NT2/D1 (cell line): ENCODE results near the gene LDLRAD4.

Experiments
- DNase-seq: peaks from one replicate; pipeline ENCODE4 v3.0.0-alpha.2; 2011; ENCODE audit warnings: low read depth, low spot score
- H3K27me3 ChIP-seq: 2 replicates; pipeline ENCODE4 v1.6.0; 2011; ENCODE audit warnings: mild to moderate bottlenecking; ENCODE audit not compliant: insufficient read length, insufficient read depth
- H3K36me3 ChIP-seq: 2 replicates; pipeline ENCODE4 v1.6.1; 2011; ENCODE audit warnings: mild to moderate bottlenecking, low read length, mixed read lengths; ENCODE audit not compliant: insufficient read depth, insufficient read length
- H3K4me1 ChIP-seq: 2 replicates; pipeline ENCODE4 v1.5.1; 2011; ENCODE audit not compliant: insufficient read depth, insufficient read length
- H3K4me3 ChIP-seq: 2 replicates; pipeline ENCODE4 v1.5.1; 2011; ENCODE audit warnings: low read depth; ENCODE audit not compliant: insufficient read length
- H3K9ac ChIP-seq: 2 replicates; pipeline ENCODE4 v1.6.0; 2011; ENCODE audit warnings: low read depth; ENCODE audit not compliant: insufficient read length
- H3K9me3 ChIP-seq: 2 replicates; pipeline ENCODE4 v1.5.1; 2011; ENCODE audit warnings: mild to moderate bottlenecking, low read length; ENCODE audit not compliant: insufficient read depth
- SUZ12 ChIP-seq: IDR thresholded peaks from 2 replicates; pipeline ENCODE4 v1.6.1; 2011; ENCODE audit not compliant: insufficient read length, insufficient read depth; ENCODE audit errors: extremely low read depth
- YY1 ChIP-seq: IDR thresholded peaks from 2 replicates; pipeline ENCODE4 v1.6.1; 2011; ENCODE audit not compliant: insufficient read length, insufficient read depth
- ZNF274 ChIP-seq: IDR thresholded peaks from 2 replicates; pipeline ENCODE4 v1.6.1; 2011; ENCODE audit warnings: mild to moderate bottlenecking, low read depth, low read length

Gene LDLRAD4

GRCh38 chr18:13522256-13522655 lies 303.7 kb downstream of the LDLRAD4 start:
- Histone ChIP-seq H3K4me3 (no peak overlapping the region), H3K36me3 (no peaks in the 10 kb centered on the region), H3K9ac (no peak overlapping the region), H3K27me3 (no peaks in the 10 kb centered on the region), H3K9me3 (no peaks in the 10 kb centered on the region), H3K4me1 (no peaks in the 10 kb centered on the region)
- no peak for DNase-seq
- TF ChIP-seq ZNF274 (no peak), SUZ12 (no peak), YY1 (no peak)

- Histone ChIP-seq H3K9ac (no peak overlapping the region), H3K4me1 (no peaks in the 10 kb centered on the region), H3K36me3 (no peaks in the 10 kb centered on the region), H3K4me3 (no peak overlapping the region), H3K27me3 (no peaks in the 10 kb centered on the region), H3K9me3 (no peaks in the 10 kb centered on the region)
- no peak for DNase-seq
- TF ChIP-seq YY1, result no peak
- TF ChIP-seq SUZ12, result no peak
- no peak for TF ChIP-seq ZNF274
Measured at GRCh38 chr18:13522861-13523660, 304.5 kb downstream of the LDLRAD4 start.

- Histone ChIP-seq H3K4me1 (no peaks in the 10 kb centered on the region), H3K9me3 (no peaks in the 10 kb centered on the region), H3K27me3 (no peaks in the 10 kb centered on the region), H3K36me3 (no peaks in the 10 kb centered on the region), H3K9ac (no peak overlapping the region), H3K4me3 (no peak overlapping the region)
- TF ChIP-seq ZNF274 (no peak), SUZ12 (no peak), YY1 (no peak)
- no peak for DNase-seq
Measured at GRCh38 chr18:13524054-13524453, 305.5 kb downstream of the LDLRAD4 start.

GRCh38 chr18:13524811-13525210 lies 306.3 kb downstream of the LDLRAD4 start:
- DNase-seq, result no peak
- no peaks in the 10 kb centered on the region for H3K4me1 ChIP-seq
- H3K9me3 ChIP-seq, result no peaks in the 10 kb centered on the region
- no peak overlapping the region for H3K9ac ChIP-seq
- TF ChIP-seq ZNF274 (no peak), YY1 (no peak), SUZ12 (no peak)
- no peak overlapping the region for H3K4me3 ChIP-seq
- H3K36me3 ChIP-seq, result no peaks in the 10 kb centered on the region
- no peaks in the 10 kb centered on the region for H3K27me3 ChIP-seq

GRCh38 chr18:13525381-13526029 lies 306.9 kb downstream of the LDLRAD4 start:
- Histone ChIP-seq H3K4me1 (no peaks in the 10 kb centered on the region), H3K36me3 (no peaks in the 10 kb centered on the region), H3K27me3 (no peaks in the 10 kb centered on the region), H3K4me3 (no peak overlapping the region), H3K9me3 (no peaks in the 10 kb centered on the region), H3K9ac (no peak overlapping the region)
- DNase-seq, result no peak
- TF ChIP-seq ZNF274 (no peak), SUZ12 (no peak), YY1 (no peak)

- Histone ChIP-seq H3K36me3 (no peaks in the 10 kb centered on the region), H3K4me1 (no peaks in the 10 kb centered on the region), H3K27me3 (no peaks in the 10 kb centered on the region), H3K4me3 (no peak overlapping the region), H3K9ac (no peak overlapping the region), H3K9me3 (no peaks in the 10 kb centered on the region)
- DNase-seq, result no peak
- TF ChIP-seq ZNF274, result no peak
- no peak for TF ChIP-seq SUZ12
- no peak for TF ChIP-seq YY1
Measured at GRCh38 chr18:13526519-13526918, 308.0 kb downstream of the LDLRAD4 start.

GRCh38 chr18:13527256-13527655 lies 308.7 kb downstream of the LDLRAD4 start:
- TF ChIP-seq YY1, result no peak
- TF ChIP-seq SUZ12, result no peak
- TF ChIP-seq ZNF274, result no peak

More at GRCh38 chr18:13527256-13527655, 308.7 kb downstream of the LDLRAD4 start:
- Histone ChIP-seq H3K9me3 (no peaks in the 10 kb centered on the region), H3K27me3 (no peaks in the 10 kb centered on the region), H3K4me1 (peaks cover 3% of the 10 kb centered on the region), H3K9ac (no peak overlapping the region), H3K4me3 (no peak overlapping the region), H3K36me3 (no peaks in the 10 kb centered on the region)
- DNase-seq, result no peak
